Placental epithelial cell (primary cell): ENCODE measurements around the gene CCL20. TPM values are rescaled to one million over a fixed set of nuclear protein-coding genes. Genes with fewer than 3 reads are reported as not detected.

Source experiments
- small RNA-seq: library from RNA; depleted of rRNA; stranded (forward); fragments of <200 nt; gene quantifications from one replicate; pipeline ENCODE3, GENCODE V24; 2012
- total RNA-seq: library from RNA; depleted of rRNA; stranded (reverse); fragments of >200 nt; gene quantifications from 2 replicates; pipeline ENCODE4 v1.2.3, GENCODE V29; 2012

The CCL20 gene
- 2.4 and 2.9 TPM in 2 replicates for total RNA-seq

GRCh38 chr2:227813562-227814353 is at the start of gene CCL20:
Gene CCL20 (plus strand): TSS chr2:227813842. CDS start chr2:227813912, 70 bp downstream.

Small RNA genes lying within 50 kb of the gene (small RNA-seq; reads per million reads assigned to genes)
- gene SNRPGP8 = not detected

Other genes starting within 250 kb of the CCL20 start
- not detected in 2 replicates for gene SCYGR2, start 214.9 kb upstream of the CCL20 start, total RNA-seq
- gene SCYGR3, start 199.0 kb upstream of the CCL20 start, total RNA-seq = not detected in 2 replicates
- gene SCYGR4, start 196.3 kb upstream of the CCL20 start, total RNA-seq = not detected in 2 replicates
- gene SCYGR5, start 147.0 kb upstream of the CCL20 start, total RNA-seq = not detected in 2 replicates
- 1.2 and 2.9 TPM in 2 replicates for gene SLC19A3, start 95.8 kb upstream of the CCL20 start, total RNA-seq
- not detected in 2 replicates for gene SCYGR6, start 89.1 kb upstream of the CCL20 start, total RNA-seq
- not detected in 2 replicates for gene SCYGR7, start 85.5 kb upstream of the CCL20 start, total RNA-seq
- gene SCYGR8, start 67.9 kb upstream of the CCL20 start, total RNA-seq = not detected in 2 replicates
- gene DAW1, start 57.8 kb downstream of the CCL20 start, total RNA-seq = 12.6 and 17.2 TPM in 2 replicates